ENCODE data around the gene RABL3. TPM values are rescaled to one million over a fixed set of nuclear protein-coding genes. Genes with fewer than 3 reads are reported as not detected.

RABL3 gene
- total RNA-seq, 2 experiments from 2014 or later, result 34.7 to 36.8 TPM

- CTCF ChIA-PET, result interaction anchor here (0.6 kb wide), 1 partner anchor 149 kb away, joined by 3 read pairs; no protein-coding TSS in a partner anchor
- no peak for DNase-seq
- peaks cover 43% of the 10 kb centered on the region for H3K36me3 Mint-ChIP-seq (ENCODE audit: low read depth)
- H3K4me1 Mint-ChIP-seq (ENCODE audit: low read depth), result no peaks in the 10 kb centered on the region
- H3K27ac Mint-ChIP-seq, result no peak overlapping the region
- no peaks in the 10 kb centered on the region for H3K27me3 Mint-ChIP-seq (ENCODE audit: low read depth)
- intact Hi-C loops (cut with micrococcal nuclease), result no loop called here
- H3K4me3 Mint-ChIP-seq, result no peak overlapping the region
- H3K9me3 Mint-ChIP-seq, result peaks cover 6% of the 10 kb centered on the region
Measured at GRCh38 chr3:120706950-120707349, 35.4 kb downstream of the RABL3 start.

- no peaks in the 10 kb centered on the region for H3K4me1 Mint-ChIP-seq (ENCODE audit: low read depth)
- H3K9me3 Mint-ChIP-seq, result peaks cover 6% of the 10 kb centered on the region
- no peak overlapping the region for H3K27ac Mint-ChIP-seq
- no peak for DNase-seq
- intact Hi-C loops (cut with micrococcal nuclease), result no loop called here
- no peak overlapping the region for H3K4me3 Mint-ChIP-seq
- H3K36me3 Mint-ChIP-seq (ENCODE audit: low read depth), result peaks cover 45% of the 10 kb centered on the region
- CTCF ChIA-PET, result no interaction called here
- H3K27me3 Mint-ChIP-seq (ENCODE audit: low read depth), result no peaks in the 10 kb centered on the region
Measured at GRCh38 chr3:120705884-120706582, 36.3 kb downstream of the RABL3 start.

GRCh38 chr3:120699333-120699732 is 43.0 kb downstream of the RABL3 start:
- peaks cover 6% of the 10 kb centered on the region for H3K9me3 Mint-ChIP-seq
- peaks cover 28% of the 10 kb centered on the region for H3K36me3 Mint-ChIP-seq (ENCODE audit: low read depth)
- no peak overlapping the region for H3K4me3 Mint-ChIP-seq
- no peaks in the 10 kb centered on the region for H3K4me1 Mint-ChIP-seq (ENCODE audit: low read depth)
- no peak overlapping the region for H3K27ac Mint-ChIP-seq
- no peaks in the 10 kb centered on the region for H3K27me3 Mint-ChIP-seq (ENCODE audit: low read depth)
- no peak for DNase-seq
- CTCF ChIA-PET, result interaction anchor here (1.5 kb wide), 1 partner anchor 96 kb away, joined by 6 read pairs; no protein-coding TSS in a partner anchor
- intact Hi-C loops (cut with micrococcal nuclease), result no loop called here

- no peak overlapping the region for H3K27ac Mint-ChIP-seq
Measured at GRCh38 chr3:120693439-120694171, 48.7 kb downstream of the RABL3 start.

GRCh38 chr3:120689395-120689794 is 52.9 kb downstream of the RABL3 start:
- CTCF ChIA-PET, result no interaction called here
- DNase-seq, result no peak
- Mint-ChIP-seq H3K36me3 (ENCODE audit: low read depth) (peaks cover 10% of the 10 kb centered on the region), H3K4me3 (no peak overlapping the region), H3K4me1 (ENCODE audit: low read depth) (no peaks in the 10 kb centered on the region), H3K27me3 (ENCODE audit: low read depth) (no peaks in the 10 kb centered on the region), H3K9me3 (no peaks in the 10 kb centered on the region), H3K27ac (no peak overlapping the region)
- intact Hi-C loops (cut with micrococcal nuclease), result no loop called here

More at GRCh38 chr3:120693439-120694171, 48.7 kb downstream of the RABL3 start:
- H3K4me1 Mint-ChIP-seq (ENCODE audit: low read depth), result no peaks in the 10 kb centered on the region
- intact Hi-C loops (cut with micrococcal nuclease), result no loop called here
- H3K27me3 Mint-ChIP-seq (ENCODE audit: low read depth), result no peaks in the 10 kb centered on the region
- DNase-seq, result no peak
- CTCF ChIA-PET, result interaction anchor here (1.6 kb wide), 1 partner anchor 102 kb away, joined by 4 read pairs; no protein-coding TSS in a partner anchor
- no peaks in the 10 kb centered on the region for H3K9me3 Mint-ChIP-seq
- no peak overlapping the region for H3K4me3 Mint-ChIP-seq
- peaks cover 13% of the 10 kb centered on the region for H3K36me3 Mint-ChIP-seq (ENCODE audit: low read depth)

GRCh38 chr3:120688121-120688520 is 54.2 kb downstream of the RABL3 start:
- no peaks in the 10 kb centered on the region for H3K9me3 Mint-ChIP-seq

GRCh38 chr3:120685411-120685810 is 56.9 kb downstream of the RABL3 start:
- intact Hi-C loops (cut with micrococcal nuclease), result no loop called here
- peaks cover 3% of the 10 kb centered on the region for H3K36me3 Mint-ChIP-seq (ENCODE audit: low read depth)
- no peak for DNase-seq
- H3K27ac Mint-ChIP-seq, result no peak overlapping the region
- H3K27me3 Mint-ChIP-seq (ENCODE audit: low read depth), result no peaks in the 10 kb centered on the region
- CTCF ChIA-PET, result no interaction called here
- H3K4me3 Mint-ChIP-seq, result no peak overlapping the region
- H3K4me1 Mint-ChIP-seq (ENCODE audit: low read depth), result no peaks in the 10 kb centered on the region
- H3K9me3 Mint-ChIP-seq, result no peaks in the 10 kb centered on the region

More at GRCh38 chr3:120688121-120688520, 54.2 kb downstream of the RABL3 start:
- Mint-ChIP-seq H3K36me3 (ENCODE audit: low read depth) (peaks cover 6% of the 10 kb centered on the region), H3K4me3 (no peak overlapping the region), H3K4me1 (ENCODE audit: low read depth) (no peaks in the 10 kb centered on the region), H3K27me3 (ENCODE audit: low read depth) (no peaks in the 10 kb centered on the region), H3K27ac (no peak overlapping the region)
- DNase-seq, result no peak
- intact Hi-C loops (cut with micrococcal nuclease), result no loop called here
- CTCF ChIA-PET, result no interaction called here

GRCh38 chr3:120684896-120685295 is 57.4 kb downstream of the RABL3 start:
- H3K4me3 Mint-ChIP-seq, result no peak overlapping the region
- no peak overlapping the region for H3K27ac Mint-ChIP-seq
- H3K4me1 Mint-ChIP-seq (ENCODE audit: low read depth), result no peaks in the 10 kb centered on the region
- CTCF ChIA-PET, result no interaction called here
- no peaks in the 10 kb centered on the region for H3K9me3 Mint-ChIP-seq
- peaks cover 3% of the 10 kb centered on the region for H3K36me3 Mint-ChIP-seq (ENCODE audit: low read depth)
- no peaks in the 10 kb centered on the region for H3K27me3 Mint-ChIP-seq (ENCODE audit: low read depth)
- DNase-seq, result no peak
- intact Hi-C loops (cut with micrococcal nuclease), result no loop called here

GRCh38 chr3:120683671-120684301 is 58.5 kb downstream of the RABL3 start:
- Mint-ChIP-seq H3K36me3 (ENCODE audit: low read depth) (no peaks in the 10 kb centered on the region), H3K9me3 (no peaks in the 10 kb centered on the region), H3K4me1 (ENCODE audit: low read depth) (no peaks in the 10 kb centered on the region), H3K27me3 (ENCODE audit: low read depth) (no peaks in the 10 kb centered on the region), H3K4me3 (no peak overlapping the region), H3K27ac (no peak overlapping the region)
- intact Hi-C loops (cut with micrococcal nuclease), result no loop called here
- CTCF ChIA-PET, result no interaction called here
- no peak for DNase-seq

- H3K27me3 Mint-ChIP-seq (ENCODE audit: low read depth), result no peaks in the 10 kb centered on the region
- CTCF ChIA-PET, result interaction anchor here (1.2 kb wide), 1 partner anchor 112 kb away, joined by 5 read pairs; no protein-coding TSS in a partner anchor
Measured at GRCh38 chr3:120683213-120683612, 59.1 kb downstream of the RABL3 start.

GRCh38 chr3:120682095-120682681 is 60.1 kb downstream of the RABL3 start, which contains the start of gene HGD:
Gene HGD, minus strand, starts transcription at chr3:120682239. Its CDS starts 128 bp downstream, at chr3:120682111.
- Mint-ChIP-seq H3K9me3 (peaks cover 4% of the 10 kb centered on the region), H3K36me3 (ENCODE audit: low read depth) (peaks cover 4% of the 10 kb centered on the region), H3K4me1 (ENCODE audit: low read depth) (peaks cover 6% of the 10 kb centered on the region), H3K4me3 (no peak within 1 kb of the TSS), H3K27ac (no peak within 1 kb of the TSS), H3K27me3 (ENCODE audit: low read depth) (no peaks in the 10 kb centered on the region)
- intact Hi-C loops (cut with micrococcal nuclease), result no loop called here
- no peak for DNase-seq
- CTCF ChIA-PET, result interaction anchor here (1.2 kb wide), 1 partner anchor 113 kb away, joined by 5 read pairs; no protein-coding TSS in a partner anchor

More at GRCh38 chr3:120683213-120683612, 59.1 kb downstream of the RABL3 start:
- no peak overlapping the region for H3K27ac Mint-ChIP-seq
- H3K4me3 Mint-ChIP-seq, result no peak overlapping the region
- peaks cover 6% of the 10 kb centered on the region for H3K4me1 Mint-ChIP-seq (ENCODE audit: low read depth)
- intact Hi-C loops (cut with micrococcal nuclease), result no loop called here
- H3K9me3 Mint-ChIP-seq, result no peaks in the 10 kb centered on the region
- no peak for DNase-seq
- H3K36me3 Mint-ChIP-seq (ENCODE audit: low read depth), result no peaks in the 10 kb centered on the region

GRCh38 chr3:120681506-120682038 is 60.7 kb downstream of the RABL3 start:
- intact Hi-C loops (cut with micrococcal nuclease), result loop anchor here (2.0 kb wide), 1 partner anchor 61 kb away; the partner anchor contains the start of genes GTF2E1 and RABL3
- CTCF ChIA-PET, result no interaction called here
- H3K36me3 Mint-ChIP-seq (ENCODE audit: low read depth), result peaks cover 4% of the 10 kb centered on the region

More at GRCh38 chr3:120681506-120682038, 60.7 kb downstream of the RABL3 start:
- Mint-ChIP-seq H3K4me3 (no peak overlapping the region), H3K27ac (no peak overlapping the region), H3K27me3 (ENCODE audit: low read depth) (no peaks in the 10 kb centered on the region), H3K9me3 (peaks cover 7% of the 10 kb centered on the region), H3K4me1 (ENCODE audit: low read depth) (peaks cover 6% of the 10 kb centered on the region)
- no peak for DNase-seq
